Measurements from ENCODE around the gene CARNS1. TPM values are rescaled to one million over a fixed set of nuclear protein-coding genes. Genes with fewer than 3 reads are reported as not detected.

Gene CARNS1
- total RNA-seq, 1 donor from 2014 or later, result 0.23 TPM

GRCh38 chr11:67441731-67442351, 26.4 kb downstream of the CARNS1 start:
- TF ChIP-seq CTCF (IDR thresholded peaks at IDR 0.05; ENCODE audit: insufficient read depth, low read depth, low read length), result no peak
- no peak for TF ChIP-seq EZH2 (IDR thresholded peaks at IDR 0.05; ENCODE audit: insufficient read depth, low read length)
- H3K27me3 ChIP-seq (ENCODE audit: insufficient read depth, low read length), result no peaks in the 10 kb centered on the region
- H3K4me3 ChIP-seq (ENCODE audit: insufficient read depth, low read depth, low read length), result no peak overlapping the region
- H3K4me2 ChIP-seq (ENCODE audit: low read length), result peak overlapping the region; percentile 97
- Mint-ChIP-seq H3K36me3 (ENCODE audit: low read depth, unreplicated experiment) (peaks cover 1% of the 10 kb centered on the region), H3K9me3 (ENCODE audit: unreplicated experiment) (no peaks in the 10 kb centered on the region), H3K27ac (ENCODE audit: unreplicated experiment) (no peak overlapping the region), H3K4me1 (ENCODE audit: low read depth, unreplicated experiment) (peaks cover 11% of the 10 kb centered on the region), H3K4me3 (ENCODE audit: unreplicated experiment) (peak overlapping the region; percentile 94), H3K27me3 (ENCODE audit: low read depth, unreplicated experiment) (peaks cover 4% of the 10 kb centered on the region)
- H3K36me3 ChIP-seq (ENCODE audit: insufficient read depth, low read length), result no peaks in the 10 kb centered on the region
- no peaks in the 10 kb centered on the region for H3K9me3 ChIP-seq (ENCODE audit: insufficient read depth, low read depth, low read length)
- H3K27ac ChIP-seq (ENCODE audit: low read depth, low read length), result no peak overlapping the region
- peaks cover 17% of the 10 kb centered on the region for H3K4me1 ChIP-seq (ENCODE audit: insufficient read depth, low read length)
- no peak overlapping the region for H2AFZ ChIP-seq (ENCODE audit: low read depth, low read length)
- H3K79me2 ChIP-seq (ENCODE audit: insufficient read depth, low read length), result peaks cover 15% of the 10 kb centered on the region
- DNase-seq (ENCODE audit: low read depth) (no peak), FAIRE-seq (no peak)
- H4K20me1 ChIP-seq (ENCODE audit: insufficient read depth, low read length), result peaks cover 20% of the 10 kb centered on the region
- H3K9ac ChIP-seq (ENCODE audit: low read length), result no peak overlapping the region

GRCh38 chr11:67442504-67443404, 27.3 kb downstream of the CARNS1 start:
- Histone ChIP-seq H3K27me3 (ENCODE audit: insufficient read depth, low read length) (no peaks in the 10 kb centered on the region), H4K20me1 (ENCODE audit: insufficient read depth, low read length) (peaks cover 20% of the 10 kb centered on the region), H3K27ac (ENCODE audit: low read depth, low read length) (peak overlapping the region; percentile 33), H3K4me1 (ENCODE audit: insufficient read depth, low read length) (peaks cover 12% of the 10 kb centered on the region), H2AFZ (ENCODE audit: low read depth, low read length) (peak overlapping the region; percentile 18), H3K9ac (ENCODE audit: low read length) (peak overlapping the region; percentile 88), H3K36me3 (ENCODE audit: insufficient read depth, low read length) (no peaks in the 10 kb centered on the region), H3K4me2 (ENCODE audit: low read length) (peak overlapping the region; percentile 97), H3K4me3 (ENCODE audit: insufficient read depth, low read depth, low read length) (peak overlapping the region; percentile 80), H3K9me3 (ENCODE audit: insufficient read depth, low read depth, low read length) (no peaks in the 10 kb centered on the region), H3K79me2 (ENCODE audit: insufficient read depth, low read length) (peaks cover 15% of the 10 kb centered on the region)
- peak overlapping the region; percentile 94 for H3K4me3 Mint-ChIP-seq (ENCODE audit: unreplicated experiment)
- H3K9me3 Mint-ChIP-seq (ENCODE audit: unreplicated experiment), result no peaks in the 10 kb centered on the region
- DNase-seq (ENCODE audit: low read depth) (no peak), FAIRE-seq (no peak)
- H3K36me3 Mint-ChIP-seq (ENCODE audit: low read depth, unreplicated experiment), result peaks cover 1% of the 10 kb centered on the region
- peaks cover 4% of the 10 kb centered on the region for H3K27me3 Mint-ChIP-seq (ENCODE audit: low read depth, unreplicated experiment)
- TF ChIP-seq EZH2 (IDR thresholded peaks at IDR 0.05; ENCODE audit: insufficient read depth, low read length) (no peak), CTCF (IDR thresholded peaks at IDR 0.05; ENCODE audit: insufficient read depth, low read depth, low read length) (no peak)
- peaks cover 9% of the 10 kb centered on the region for H3K4me1 Mint-ChIP-seq (ENCODE audit: low read depth, unreplicated experiment)
- peak overlapping the region; percentile 87 for H3K27ac Mint-ChIP-seq (ENCODE audit: unreplicated experiment)

Measured in astrocyte (in vitro differentiated cells and primary cell).